IPS-18c (cell line): ENCODE measurements around the gene C2orf68.
"Not testable (repeated sequence)": the region's sequence is repeated elsewhere in the genome, so short reads cannot be mapped to it uniquely, and the experiment has no call there.

Experiments used
- H3K4me3 ChIP-seq: 2 replicates; pipeline ENCODE4 v1.7.0; 2013; ENCODE audit warnings: low read depth, mild to moderate bottlenecking, low read length, moderate library complexity; ENCODE audit not compliant: insufficient read depth
- H3K9me3 ChIP-seq: one replicate; pipeline ENCODE4 v1.6.1; 2013; ENCODE audit warnings: mild to moderate bottlenecking, low read length, moderate library complexity; ENCODE audit not compliant: control insufficient read depth, insufficient read depth

Gene C2orf68

GRCh38 chr2:85644909-85645308, 33.0 kb upstream of the C2orf68 start:
- H3K9me3 ChIP-seq: no peaks in the 10 kb centered on the region
- H3K4me3 ChIP-seq: no peak overlapping the region

- Histone ChIP-seq H3K4me3 (no peak overlapping the region), H3K9me3 (no peaks in the 10 kb centered on the region)
Measured at GRCh38 chr2:85642725-85643124, 30.9 kb upstream of the C2orf68 start.

- Histone ChIP-seq H3K9me3 (no peaks in the 10 kb centered on the region), H3K4me3 (no peak overlapping the region)
Measured at GRCh38 chr2:85635636-85636035, 23.8 kb upstream of the C2orf68 start.

- Histone ChIP-seq H3K4me3 (no peak overlapping the region), H3K9me3 (no peaks in the 10 kb centered on the region)
Measured at GRCh38 chr2:85635011-85635410, 23.1 kb upstream of the C2orf68 start.

- Histone ChIP-seq H3K9me3 (no peaks in the 10 kb centered on the region), H3K4me3 (no peak overlapping the region)
Measured at GRCh38 chr2:85631316-85631715, 19.4 kb upstream of the C2orf68 start.

GRCh38 chr2:85628658-85629057, 16.8 kb upstream of the C2orf68 start:
- H3K9me3 ChIP-seq: no peaks in the 10 kb centered on the region
- no peak overlapping the region for H3K4me3 ChIP-seq

GRCh38 chr2:85623991-85624390, 12.1 kb upstream of the C2orf68 start:
- Histone ChIP-seq H3K4me3 (no peak overlapping the region), H3K9me3 (no peaks in the 10 kb centered on the region)

- Histone ChIP-seq H3K9me3 (no peaks in the 10 kb centered on the region), H3K4me3 (no peak overlapping the region)
Measured at GRCh38 chr2:85621338-85621737, 9.5 kb upstream of the C2orf68 start.

- Histone ChIP-seq H3K4me3 (no peak overlapping the region), H3K9me3 (no peaks in the 10 kb centered on the region)
Measured at GRCh38 chr2:85619617-85620016, 7.8 kb upstream of the C2orf68 start.

GRCh38 chr2:85617723-85618122, 5.9 kb upstream of the C2orf68 start:
- H3K9me3 ChIP-seq, H3K4me3 ChIP-seq: not testable (repeated sequence)

GRCh38 chr2:85615413-85615728, 3.5 kb upstream of the C2orf68 start:
- peaks cover 3% of the 10 kb centered on the region for H3K9me3 ChIP-seq
- no peak overlapping the region for H3K4me3 ChIP-seq

GRCh38 chr2:85614757-85615156, 2.9 kb upstream of the C2orf68 start:
- not testable (repeated sequence) for H3K9me3 ChIP-seq, H3K4me3 ChIP-seq

GRCh38 chr2:85613717-85614515, 2.0 kb upstream of the C2orf68 start:
- peaks cover 3% of the 10 kb centered on the region for H3K9me3 ChIP-seq
- H3K4me3 ChIP-seq: no peak overlapping the region

- peaks cover 3% of the 10 kb centered on the region for H3K9me3 ChIP-seq
- peak overlapping the region; percentile 90 for H3K4me3 ChIP-seq
Measured at GRCh38 chr2:85611217-85611704, 605 bp downstream of the C2orf68 start.

GRCh38 chr2:85607268-85608215, 4.3 kb downstream of the C2orf68 start:
- Histone ChIP-seq H3K4me3 (no peak overlapping the region), H3K9me3 (peaks cover 3% of the 10 kb centered on the region)

- Histone ChIP-seq H3K9me3 (no peaks in the 10 kb centered on the region), H3K4me3 (no peak overlapping the region)
Measured at GRCh38 chr2:85606116-85606455, 5.8 kb downstream of the C2orf68 start.

GRCh38 chr2:85605406-85606115, 6.3 kb downstream of the C2orf68 start:
- Histone ChIP-seq H3K9me3 (no peaks in the 10 kb centered on the region), H3K4me3 (no peak overlapping the region)
